DND-41 (cell line): ENCODE measurements around the gene TCF12.

ENCODE experiments used
- ATAC-seq: fragments of 200-7000 bp; cut with Tn5 transposase; 3 replicates; pipeline ENCODE4 v1.9.1; 2021; ENCODE audit warnings: low read depth; ENCODE audit not compliant: insufficient read depth
- DNase-seq: peaks from one replicate; pipeline ENCODE4 v3.0.0-alpha.2; 2020
- H2AFZ ChIP-seq: 2 replicates; pipeline ENCODE4 v1.6.0; 2012; ENCODE audit warnings: low read depth, low read length
- H3K27ac ChIP-seq: 2 replicates; pipeline ENCODE4 v1.5.1; 2012; ENCODE audit warnings: low read length, inconsistent platforms
- H3K27me3 ChIP-seq: fragments of 200-600 bp; sonication (generic); 2 replicates; pipeline ENCODE4 v1.6.0; 2012; ENCODE audit warnings: low read length, mild to moderate bottlenecking, inconsistent platforms; ENCODE audit not compliant: insufficient read depth, poor library complexity
- H3K36me3 ChIP-seq: 2 replicates; pipeline ENCODE4 v1.5.1; 2012; ENCODE audit warnings: low read length, inconsistent platforms; ENCODE audit not compliant: insufficient read depth
- H3K4me1 ChIP-seq: 2 replicates; pipeline ENCODE4 v1.5.1; 2012; ENCODE audit warnings: mild to moderate bottlenecking, low read length; ENCODE audit not compliant: insufficient read depth
- H3K4me2 ChIP-seq: 2 replicates; pipeline ENCODE4 v1.6.0; 2012; ENCODE audit warnings: mild to moderate bottlenecking, moderate library complexity, low read length, inconsistent platforms; ENCODE audit not compliant: insufficient read depth
- H3K4me3 ChIP-seq, 2 experiments: fragments of 200-600 bp in 1 of 2; shearing (Covaris generic) in 1 of 2; 2 replicates each; pipeline ENCODE4 v1.5.1; 2012 to 2016; ENCODE audit warnings: inconsistent platforms in 2 of 2, low read length in 2 of 2, mild to moderate bottlenecking in 2 of 2, low read depth in 1 of 2, moderate library complexity in 1 of 2
- H3K79me2 ChIP-seq: 2 replicates; pipeline ENCODE4 v1.6.0; 2012; ENCODE audit warnings: low read length, inconsistent platforms; ENCODE audit not compliant: insufficient read depth
- H3K9ac ChIP-seq: 2 replicates; pipeline ENCODE4 v1.6.0; 2012; ENCODE audit warnings: low read depth, mild to moderate bottlenecking, inconsistent platforms, low read length, moderate library complexity
- H3K9me3 ChIP-seq: 2 replicates; pipeline ENCODE4 v1.5.1; 2012; ENCODE audit warnings: low read length, moderate library complexity, mild to moderate bottlenecking, inconsistent platforms; ENCODE audit not compliant: insufficient read depth, severe bottlenecking
- H4K20me1 ChIP-seq: 2 replicates; pipeline ENCODE4 v1.6.0; 2012; ENCODE audit warnings: low read length; ENCODE audit not compliant: insufficient read depth
- EZH2 ChIP-seq: IDR thresholded peaks from 3 replicates; pipeline ENCODE4 v1.6.1; 2012; ENCODE audit warnings: borderline replicate concordance, low read depth, mild to moderate bottlenecking, moderate library complexity, low read length, inconsistent platforms; ENCODE audit not compliant: severe bottlenecking
- TF ChIP-seq, protein P1 (sequence below): IDR thresholded peaks from 2 replicates; pipeline ENCODE4 v1.5.1; 2012; ENCODE audit warnings: borderline replicate concordance, low read length, moderate library complexity, mild to moderate bottlenecking; ENCODE audit not compliant: poor library complexity, severe bottlenecking; ENCODE audit errors: extremely low read depth

TCF12 gene

DNA sequence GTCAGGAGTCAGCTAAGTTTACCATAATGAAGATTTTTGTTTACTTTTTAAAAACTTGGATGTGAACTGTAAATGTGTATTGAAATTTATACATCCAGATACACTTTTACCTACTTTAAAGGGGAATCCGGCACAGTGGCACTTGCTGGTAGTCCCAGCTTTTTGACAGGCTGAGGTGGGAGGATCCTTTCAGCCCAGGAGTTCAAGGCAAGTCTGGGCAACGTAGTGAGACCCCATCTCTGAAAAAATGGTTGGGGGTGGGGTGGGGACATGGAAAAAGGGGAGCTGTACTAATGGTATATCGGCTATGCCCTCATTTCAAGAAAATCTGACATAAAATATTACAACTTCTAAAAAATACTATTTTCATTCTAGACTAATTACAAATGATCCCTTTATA, 362.0 kb downstream of the TCF12 start:
- H3K4me2 ChIP-seq = no peak overlapping the region
- TF ChIP-seq, protein P1, sequence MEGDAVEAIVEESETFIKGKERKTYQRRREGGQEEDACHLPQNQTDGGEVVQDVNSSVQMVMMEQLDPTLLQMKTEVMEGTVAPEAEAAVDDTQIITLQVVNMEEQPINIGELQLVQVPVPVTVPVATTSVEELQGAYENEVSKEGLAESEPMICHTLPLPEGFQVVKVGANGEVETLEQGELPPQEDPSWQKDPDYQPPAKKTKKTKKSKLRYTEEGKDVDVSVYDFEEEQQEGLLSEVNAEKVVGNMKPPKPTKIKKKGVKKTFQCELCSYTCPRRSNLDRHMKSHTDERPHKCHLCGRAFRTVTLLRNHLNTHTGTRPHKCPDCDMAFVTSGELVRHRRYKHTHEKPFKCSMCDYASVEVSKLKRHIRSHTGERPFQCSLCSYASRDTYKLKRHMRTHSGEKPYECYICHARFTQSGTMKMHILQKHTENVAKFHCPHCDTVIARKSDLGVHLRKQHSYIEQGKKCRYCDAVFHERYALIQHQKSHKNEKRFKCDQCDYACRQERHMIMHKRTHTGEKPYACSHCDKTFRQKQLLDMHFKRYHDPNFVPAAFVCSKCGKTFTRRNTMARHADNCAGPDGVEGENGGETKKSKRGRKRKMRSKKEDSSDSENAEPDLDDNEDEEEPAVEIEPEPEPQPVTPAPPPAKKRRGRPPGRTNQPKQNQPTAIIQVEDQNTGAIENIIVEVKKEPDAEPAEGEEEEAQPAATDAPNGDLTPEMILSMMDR = no peak
- TF ChIP-seq EZH2 = no peak
- H3K79me2 ChIP-seq = no peaks in the 10 kb centered on the region
- H3K27me3 ChIP-seq = no peaks in the 10 kb centered on the region
- H3K9me3 ChIP-seq = no peaks in the 10 kb centered on the region
- no peaks in the 10 kb centered on the region; the same call in 1 of the 2 replicates for H4K20me1 ChIP-seq
- H3K36me3 ChIP-seq = peaks cover 67% of the 10 kb centered on the region
- no peak overlapping the region for H3K4me3 ChIP-seq
- no peak overlapping the region for H3K27ac ChIP-seq
- ATAC-seq = no peak
- H3K9ac ChIP-seq = no peak overlapping the region
- no peaks in the 10 kb centered on the region for H3K4me1 ChIP-seq
- no peak overlapping the region for H2AFZ ChIP-seq
- DNase-seq = no peak

DNA sequence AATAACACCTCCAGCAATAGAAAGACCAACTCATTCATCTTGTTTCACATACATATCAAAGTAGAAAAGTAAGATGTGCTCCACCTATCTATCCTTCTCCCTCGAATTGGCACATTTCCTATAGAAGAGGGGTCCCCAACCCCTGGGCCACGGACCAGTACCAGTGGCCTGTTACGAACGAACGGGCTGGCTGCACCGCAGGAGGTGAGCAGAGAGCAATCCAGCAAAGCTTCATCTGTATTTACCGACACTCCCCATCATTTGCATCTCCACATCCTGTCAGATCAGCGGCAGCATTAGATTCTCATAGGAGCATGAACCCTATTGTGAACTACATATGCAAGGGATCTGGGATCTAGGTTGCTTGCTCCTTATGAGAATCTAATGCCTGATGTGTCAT, 362.9 kb downstream of the TCF12 start:
- peaks cover 67% of the 10 kb centered on the region for H3K36me3 ChIP-seq
- H3K4me1 ChIP-seq = no peaks in the 10 kb centered on the region
- no peaks in the 10 kb centered on the region for H3K27me3 ChIP-seq
- H3K79me2 ChIP-seq = no peaks in the 10 kb centered on the region
- no peak overlapping the region for H3K4me2 ChIP-seq
- H2AFZ ChIP-seq = no peak overlapping the region
- H3K9me3 ChIP-seq = no peaks in the 10 kb centered on the region
- TF ChIP-seq, protein P1 = no peak
- TF ChIP-seq EZH2 = no peak
- H4K20me1 ChIP-seq = no peaks in the 10 kb centered on the region
- DNase-seq (no peak), ATAC-seq (no peak)
- no peak overlapping the region for H3K27ac ChIP-seq
- no peak overlapping the region for H3K9ac ChIP-seq
- H3K4me3 ChIP-seq = no peak overlapping the region

DNA sequence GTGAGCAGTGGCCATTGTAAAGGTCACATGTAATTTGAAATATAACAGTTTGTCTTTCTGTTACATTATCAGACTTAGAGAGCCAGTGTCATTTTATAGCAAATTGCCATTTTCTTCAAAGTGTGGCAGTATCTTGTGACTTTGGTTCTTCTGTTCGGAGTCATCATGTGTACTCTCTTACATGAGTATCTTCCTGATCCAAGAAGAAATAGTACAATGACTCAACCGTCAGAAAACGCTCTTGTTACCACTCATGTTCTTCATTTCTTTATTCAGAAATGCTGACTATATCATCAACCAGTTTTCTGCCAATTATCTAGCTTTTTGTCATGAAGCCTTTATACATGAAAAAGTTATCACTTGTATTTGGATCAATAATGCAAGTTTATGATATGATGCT, 364.2 kb downstream of the TCF12 start:
- H3K27me3 ChIP-seq = no peaks in the 10 kb centered on the region
- no peaks in the 10 kb centered on the region for H3K4me1 ChIP-seq
- no peak for TF ChIP-seq EZH2
- TF ChIP-seq, protein P1 = no peak
- DNase-seq (no peak), ATAC-seq (no peak)
- no peak overlapping the region for H3K27ac ChIP-seq
- H3K4me3 ChIP-seq = no peak overlapping the region
- no peaks in the 10 kb centered on the region for H4K20me1 ChIP-seq
- H3K36me3 ChIP-seq = peaks cover 74% of the 10 kb centered on the region
- no peak overlapping the region for H2AFZ ChIP-seq
- H3K9me3 ChIP-seq = no peaks in the 10 kb centered on the region
- H3K4me2 ChIP-seq = no peak overlapping the region
- no peak overlapping the region for H3K9ac ChIP-seq
- no peaks in the 10 kb centered on the region for H3K79me2 ChIP-seq

DNA sequence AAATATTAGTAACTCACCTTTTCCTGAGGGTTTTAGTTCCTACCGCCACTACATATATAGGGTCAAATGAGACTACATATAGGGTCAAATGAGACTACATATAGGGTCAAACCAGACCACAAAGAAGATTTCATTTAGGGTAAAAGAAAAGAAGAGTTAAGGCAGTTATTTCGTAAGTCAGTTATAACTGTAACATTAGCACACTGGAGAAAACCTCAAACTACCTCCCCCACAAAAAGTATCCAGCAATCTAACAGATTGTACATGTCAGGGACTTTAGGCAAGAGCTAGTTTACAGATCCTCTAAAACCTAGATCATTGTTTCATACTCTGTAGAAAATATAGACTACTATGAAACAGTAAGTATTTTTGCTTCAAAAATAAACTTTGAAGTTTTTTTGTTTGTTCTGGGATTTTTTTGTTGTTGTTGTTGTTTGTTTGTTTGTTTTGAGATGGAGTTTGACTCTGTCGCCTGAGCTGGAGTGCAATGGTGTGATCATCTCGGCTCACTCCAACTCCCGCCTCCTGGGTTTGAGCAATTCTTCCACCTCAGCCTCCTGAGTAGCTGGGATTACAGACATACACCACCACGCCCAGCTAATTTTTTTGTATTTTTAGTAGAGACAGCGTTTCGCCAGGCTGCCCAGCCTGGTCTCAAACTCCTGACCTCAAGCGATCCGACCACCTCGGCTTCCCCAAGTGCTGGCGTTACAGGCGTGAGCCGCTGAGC, 365.5 kb downstream of the TCF12 start:
- Histone ChIP-seq H4K20me1 (no peaks in the 10 kb centered on the region), H3K27ac (no peak overlapping the region), H3K36me3 (peaks cover 83% of the 10 kb centered on the region), H2AFZ (no peak overlapping the region), H3K79me2 (no peaks in the 10 kb centered on the region), H3K9me3 (no peaks in the 10 kb centered on the region), H3K27me3 (no peaks in the 10 kb centered on the region), H3K4me1 (no peaks in the 10 kb centered on the region), H3K9ac (no peak overlapping the region), H3K4me3 (no peak overlapping the region), H3K4me2 (no peak overlapping the region)
- DNase-seq (no peak), ATAC-seq (no peak)
- TF ChIP-seq, protein P1 = no peak
- no peak for TF ChIP-seq EZH2
